H9 (cell line): ENCODE results near the gene ZNF638. TPM values are rescaled to one million over a fixed set of nuclear protein-coding genes. Genes with fewer than 3 reads are reported as not detected.

Experiments
- DNase-seq: peaks from one replicate; pipeline ENCODE4 v3.0.0-alpha.2; 2017
- H2AFZ ChIP-seq: one replicate; pipeline ENCODE4 v1.6.1; 2013; ENCODE audit warnings: mild to moderate bottlenecking, low read length, control low read depth, moderate library complexity
- H2AK5ac ChIP-seq: 2 replicates; pipeline ENCODE4 v1.6.1; 2013; ENCODE audit warnings: low read length, control low read depth, mixed read lengths; ENCODE audit not compliant: insufficient read length
- H2BK120ac ChIP-seq: one replicate; pipeline ENCODE4 v1.6.1; 2013; ENCODE audit warnings: low read depth, mild to moderate bottlenecking, low read length, control low read depth, inconsistent platforms; ENCODE audit not compliant: poor library complexity, severe bottlenecking
- H2BK12ac ChIP-seq: 2 replicates; pipeline ENCODE4 v1.6.1; 2013; ENCODE audit warnings: low read length, control low read depth, mixed read lengths, low read depth; ENCODE audit not compliant: insufficient read length
- H2BK15ac ChIP-seq: 2 replicates; pipeline ENCODE4 v1.6.1; 2013; ENCODE audit warnings: low read depth, low read length, control low read depth
- H2BK20ac ChIP-seq: one replicate; pipeline ENCODE4 v1.6.1; 2013; ENCODE audit warnings: low read depth, mild to moderate bottlenecking, low read length, control low read depth, inconsistent platforms; ENCODE audit not compliant: poor library complexity, severe bottlenecking
- H2BK5ac ChIP-seq: 2 replicates; pipeline ENCODE4 v1.6.1; 2013; ENCODE audit warnings: low read length, control low read depth, mixed read lengths; ENCODE audit not compliant: insufficient read length
- H3K14ac ChIP-seq: 2 replicates; pipeline ENCODE4 v1.6.1; 2013; ENCODE audit warnings: low read length, control low read depth; ENCODE audit not compliant: insufficient read depth
- H3K18ac ChIP-seq: 2 replicates; pipeline ENCODE4 v1.6.1; 2013; ENCODE audit warnings: low read depth, mild to moderate bottlenecking, mixed read lengths, low read length, control low read depth; ENCODE audit not compliant: insufficient read length
- H3K23ac ChIP-seq: 2 replicates; pipeline ENCODE4 v1.6.1; 2013; ENCODE audit warnings: low read length, control low read depth, mixed read lengths, low read depth; ENCODE audit not compliant: insufficient read length
- H3K23me2 ChIP-seq: 2 replicates; pipeline ENCODE4 v1.6.1; 2013; ENCODE audit warnings: low read depth, mild to moderate bottlenecking, mixed read lengths, low read length, control low read depth; ENCODE audit not compliant: insufficient read length, poor library complexity, severe bottlenecking
- H3K27ac ChIP-seq: 2 replicates; pipeline ENCODE4 v1.5.1; 2013; ENCODE audit warnings: low read length, control low read depth, mixed read lengths, low read depth; ENCODE audit not compliant: insufficient read length
- H3K27me3 ChIP-seq: 2 replicates; pipeline ENCODE4 v1.6.1; 2013; ENCODE audit warnings: low read length, control low read depth, inconsistent platforms; ENCODE audit not compliant: insufficient read depth
- H3K4ac ChIP-seq: 2 replicates; pipeline ENCODE4 v1.6.1; 2013; ENCODE audit warnings: low read depth, mild to moderate bottlenecking, control low read depth, inconsistent platforms, low read length, moderate library complexity
- H3K4me1 ChIP-seq: 2 replicates; pipeline ENCODE4 v1.6.1; 2013; ENCODE audit warnings: low read length, control low read depth, inconsistent platforms; ENCODE audit not compliant: insufficient read depth
- H3K4me2 ChIP-seq: 2 replicates; pipeline ENCODE4 v1.6.1; 2013; ENCODE audit warnings: low read length, control low read depth, mixed read lengths; ENCODE audit not compliant: insufficient read length, insufficient read depth
- H3K56ac ChIP-seq: 2 replicates; pipeline ENCODE4 v1.6.1; 2013; ENCODE audit warnings: low read depth, mild to moderate bottlenecking, mixed read lengths, low read length, control low read depth; ENCODE audit not compliant: insufficient read length
- H3K79me1 ChIP-seq: 2 replicates; pipeline ENCODE4 v1.6.1; 2013; ENCODE audit warnings: low read depth, mild to moderate bottlenecking, moderate library complexity, low read length, control low read depth, inconsistent platforms; ENCODE audit not compliant: insufficient read depth, poor library complexity, severe bottlenecking
- H3K79me2 ChIP-seq: 2 replicates; pipeline ENCODE4 v1.6.1; 2013; ENCODE audit warnings: low read length, control low read depth, inconsistent platforms; ENCODE audit not compliant: insufficient read depth
- H3K9ac ChIP-seq: 2 replicates; pipeline ENCODE4 v1.6.1; 2013; ENCODE audit warnings: low read length, control low read depth, mixed read lengths; ENCODE audit not compliant: insufficient read length; ENCODE audit errors: extremely low read depth
- H3K9me3 ChIP-seq: one replicate; pipeline ENCODE4 v1.6.1; 2013; ENCODE audit warnings: low read depth, low read length, inconsistent platforms; ENCODE audit not compliant: control insufficient read depth
- H3T11ph ChIP-seq: one replicate; pipeline ENCODE4 v1.6.1; 2013; ENCODE audit warnings: mild to moderate bottlenecking, low read length, control low read depth, inconsistent platforms
- H4K20me1 ChIP-seq: one replicate; pipeline ENCODE4 v1.6.1; 2013; ENCODE audit not compliant: control insufficient read depth, insufficient read length, insufficient read depth
- H4K5ac ChIP-seq: 2 replicates; pipeline ENCODE4 v1.6.1; 2013; ENCODE audit warnings: low read depth, mild to moderate bottlenecking, mixed read lengths, low read length, control low read depth; ENCODE audit not compliant: insufficient read length
- H4K8ac ChIP-seq: replicated peaks from 2 replicates; pipeline ENCODE4 v1.6.1; 2013; ENCODE audit warnings: low read length, control low read depth, mixed read lengths, low read depth; ENCODE audit not compliant: insufficient read length
- H4K91ac ChIP-seq: 2 replicates; pipeline ENCODE4 v1.6.1; 2013; ENCODE audit warnings: low read depth, mild to moderate bottlenecking, moderate library complexity, mixed read lengths, low read length, control low read depth; ENCODE audit not compliant: insufficient read length
- H3K27ac Mint-ChIP-seq, 3 experiments: 2 replicates in 2 of 3; 3 replicates in 1 of 3; pipeline ENCODE4 v1.8.0; 2020 to 2021; ENCODE audit warnings: mixed read lengths in 3 of 3, mild to moderate bottlenecking in 1 of 3, moderate library complexity in 1 of 3
- H3K27me3 Mint-ChIP-seq: 2 replicates; pipeline ENCODE4 v1.8.0; 2021; ENCODE audit warnings: low read depth, mild to moderate bottlenecking, moderate library complexity, mixed read lengths
- H3K36me3 Mint-ChIP-seq, 3 experiments: 2 replicates in 2 of 3; 3 replicates in 1 of 3; pipeline ENCODE4 v1.8.0; 2020 to 2021; ENCODE audit warnings: low read depth in 3 of 3, mixed read lengths in 3 of 3; ENCODE audit not compliant: insufficient read depth in 1 of 3
- H3K4me1 Mint-ChIP-seq, 2 experiments: 2 replicates each; pipeline ENCODE4 v1.8.0; 2020; ENCODE audit warnings: mixed read lengths in 2 of 2
- H3K4me3 Mint-ChIP-seq, 2 experiments: 2 replicates in 1 of 2; 3 replicates in 1 of 2; pipeline ENCODE4 v1.8.0; 2020 to 2021; ENCODE audit warnings: mild to moderate bottlenecking in 2 of 2, mixed read lengths in 2 of 2, moderate library complexity in 1 of 2
- H3K9me3 Mint-ChIP-seq, 2 experiments: 2 replicates in 1 of 2; 3 replicates in 1 of 2; pipeline ENCODE4 v1.8.0; 2020; ENCODE audit warnings: mild to moderate bottlenecking in 2 of 2, mixed read lengths in 2 of 2, moderate library complexity in 1 of 2
- WGBS: extraction: QIAGEN DNeasy Blood & Tissue Kit; methylation state at CpG from one replicate; pipeline ENCODE4 v1.1.7; 2013; ENCODE audit warnings: missing lambda C conversion rate, low lambda C conversion rate, mixed read lengths; ENCODE audit not compliant: insufficient read length; ENCODE audit errors: extremely low coverage; 5-methylcytosine and 5-hydroxymethylcytosine counted together
- total RNA-seq: library from RNA; stranded (reverse); gene quantifications from 2 replicates; pipeline ENCODE4 v1.2.1, GENCODE V29; 2021
- TF ChIP-seq, protein P1 (sequence below): fragments of 200-600 bp; sonication (generic); conservative IDR thresholded peaks from 3 replicates; pipeline ENCODE4 v1.8.0; 2021; ENCODE audit warnings: antibody characterized with exemption, mild to moderate bottlenecking

ZNF638 gene
- total RNA-seq, 1 experiment from 2014 or later = 146 TPM

GRCh38 chr2:71360434-71360975 is 28.9 kb downstream of the ZNF638 start:
- no peak overlapping the region for H3K56ac ChIP-seq
- H3K36me3 Mint-ChIP-seq = peaks cover 23 to 67% (median 63%) of the 10 kb centered on the region in 3 experiments; a peak in 6 of 7 replicates
- H3K4me1 ChIP-seq = no peaks in the 10 kb centered on the region
- no peak overlapping the region for H2BK15ac ChIP-seq
- H2BK120ac ChIP-seq = no peak overlapping the region
- no peaks in the 10 kb centered on the region for H3K4me1 Mint-ChIP-seq
- no peak overlapping the region for H2BK12ac ChIP-seq
- no peak overlapping the region for H2AFZ ChIP-seq
- no peak overlapping the region for H4K91ac ChIP-seq
- H3K9me3 Mint-ChIP-seq = no peaks in the 10 kb centered on the region
- no peaks in the 10 kb centered on the region; the same call in 1 of the 2 replicates for H3K79me2 ChIP-seq
- H3K27me3 Mint-ChIP-seq = no peaks in the 10 kb centered on the region
- no peak overlapping the region for H2BK5ac ChIP-seq
- H3K27ac ChIP-seq = no peak overlapping the region
- H3K18ac ChIP-seq = no peak overlapping the region
- no peak for DNase-seq
- no peaks in the 10 kb centered on the region for H3K27me3 ChIP-seq
- H2AK5ac ChIP-seq = no peak overlapping the region
- H3K4ac ChIP-seq = no peak overlapping the region
- no peaks in the 10 kb centered on the region for H4K20me1 ChIP-seq
- H3K79me1 ChIP-seq = peaks cover 7% of the 10 kb centered on the region
- H3K9me3 ChIP-seq = no peaks in the 10 kb centered on the region
- peak overlapping the region in 2 of 3 experiments; percentile 22 to 29; a peak in 2 of 7 replicates for H3K27ac Mint-ChIP-seq
- TF ChIP-seq, protein P1, sequence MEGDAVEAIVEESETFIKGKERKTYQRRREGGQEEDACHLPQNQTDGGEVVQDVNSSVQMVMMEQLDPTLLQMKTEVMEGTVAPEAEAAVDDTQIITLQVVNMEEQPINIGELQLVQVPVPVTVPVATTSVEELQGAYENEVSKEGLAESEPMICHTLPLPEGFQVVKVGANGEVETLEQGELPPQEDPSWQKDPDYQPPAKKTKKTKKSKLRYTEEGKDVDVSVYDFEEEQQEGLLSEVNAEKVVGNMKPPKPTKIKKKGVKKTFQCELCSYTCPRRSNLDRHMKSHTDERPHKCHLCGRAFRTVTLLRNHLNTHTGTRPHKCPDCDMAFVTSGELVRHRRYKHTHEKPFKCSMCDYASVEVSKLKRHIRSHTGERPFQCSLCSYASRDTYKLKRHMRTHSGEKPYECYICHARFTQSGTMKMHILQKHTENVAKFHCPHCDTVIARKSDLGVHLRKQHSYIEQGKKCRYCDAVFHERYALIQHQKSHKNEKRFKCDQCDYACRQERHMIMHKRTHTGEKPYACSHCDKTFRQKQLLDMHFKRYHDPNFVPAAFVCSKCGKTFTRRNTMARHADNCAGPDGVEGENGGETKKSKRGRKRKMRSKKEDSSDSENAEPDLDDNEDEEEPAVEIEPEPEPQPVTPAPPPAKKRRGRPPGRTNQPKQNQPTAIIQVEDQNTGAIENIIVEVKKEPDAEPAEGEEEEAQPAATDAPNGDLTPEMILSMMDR = no peak
- no peak overlapping the region for H3T11ph ChIP-seq
- H3K4me3 Mint-ChIP-seq = no peak overlapping the region
- H3K23ac ChIP-seq = no peak overlapping the region
- H3K9ac ChIP-seq = no peak overlapping the region
- H3K14ac ChIP-seq = no peak overlapping the region
- no peaks in the 10 kb centered on the region for H3K23me2 ChIP-seq
- no peak overlapping the region for H4K5ac ChIP-seq
- H3K4me2 ChIP-seq = no peak overlapping the region
- H4K8ac ChIP-seq = no peak overlapping the region
- H2BK20ac ChIP-seq = no peak overlapping the region
- no CpG with 5 or more reads among the region's 3 CpGs for WGBS
